HepG2 (cell line): ENCODE measurements around the gene USP19. TPM values are rescaled to one million over a fixed set of nuclear protein-coding genes. Genes with fewer than 3 reads are reported as not detected.

ENCODE experiments used
- CC2D1A ChIP-seq: sonication (generic); formaldehyde crosslinking; IDR thresholded peaks from 2 replicates; pipeline ENCODE4 v1.8.1; 2023; ENCODE audit warnings: mild to moderate bottlenecking, missing genetic modification reagents
- CHCHD3 ChIP-seq: sonication (generic); formaldehyde crosslinking; IDR thresholded peaks from 2 replicates; pipeline ENCODE4 v1.8.0; 2022; ENCODE audit warnings: mild to moderate bottlenecking, missing genetic modification reagents, moderate library complexity
- HNRNPK ChIP-seq: fragments of 200-400 bp; formaldehyde crosslinking; IDR thresholded peaks from 2 replicates; pipeline ENCODE4 v1.6.1; 2018; ENCODE audit warnings: low read length, low read depth, moderate library complexity, mild to moderate bottlenecking; ENCODE audit not compliant: poor library complexity, severe bottlenecking
- HOXA5 ChIP-seq: sonication (generic); formaldehyde crosslinking; IDR thresholded peaks from 2 replicates; pipeline ENCODE4 v1.4.0; 2020; ENCODE audit warnings: missing genetic modification reagents
- IRF2 ChIP-seq: IDR thresholded peaks from 2 replicates; pipeline ENCODE4 v1.6.1; 2018; ENCODE audit warnings: missing genetic modification reagents, missing compliant biosample characterization
- JDP2 ChIP-seq: sonication (generic); formaldehyde crosslinking; IDR thresholded peaks from 2 replicates; pipeline ENCODE4 v1.8.1; 2022; ENCODE audit warnings: missing genetic modification reagents, borderline replicate concordance
- KLF6 ChIP-seq: IDR thresholded peaks from 2 replicates; pipeline ENCODE4 v1.8.0; 2016; ENCODE audit warnings: missing biosample characterization, missing genetic modification reagents
- MEIS1 ChIP-seq: sonication (generic); formaldehyde crosslinking; IDR thresholded peaks from 2 replicates; pipeline ENCODE4 v1.9.0; 2021; ENCODE audit warnings: mild to moderate bottlenecking, missing genetic modification reagents, moderate library complexity, borderline replicate concordance
- NRL ChIP-seq: sonication (generic); formaldehyde crosslinking; IDR thresholded peaks from 2 replicates; pipeline ENCODE4 v1.5.0; 2020; ENCODE audit warnings: missing genetic modification reagents, mild to moderate bottlenecking, moderate library complexity, borderline replicate concordance
- ONECUT2 ChIP-seq: sonication (generic); formaldehyde crosslinking; IDR thresholded peaks from 2 replicates; pipeline ENCODE4 v1.4.0; 2020; ENCODE audit warnings: missing genetic modification reagents
- SIN3A ChIP-seq: IDR thresholded peaks from 2 replicates; pipeline ENCODE4 v1.6.1; 2011; ENCODE audit warnings: low read depth, mild to moderate bottlenecking, control low read depth, low read length, borderline replicate concordance
- STAG1 ChIP-seq: sonication (generic); formaldehyde crosslinking; IDR thresholded peaks from 2 replicates; pipeline ENCODE4 v1.4.0; 2020; ENCODE audit warnings: missing genetic modification reagents
- STAT5B ChIP-seq: sonication (generic); formaldehyde crosslinking; IDR thresholded peaks from 2 replicates; pipeline ENCODE4 v1.4.0; 2020; ENCODE audit warnings: missing genetic modification reagents
- TBX2 ChIP-seq: sonication (generic); formaldehyde crosslinking; IDR thresholded peaks from 2 replicates; pipeline ENCODE4 v1.5.0; 2020; ENCODE audit warnings: missing genetic modification reagents, mild to moderate bottlenecking, borderline replicate concordance
- TGIF2 ChIP-seq: IDR thresholded peaks from 2 replicates; pipeline ENCODE4 v1.6.1; 2016; ENCODE audit warnings: control low read depth, missing compliant biosample characterization
- TSC22D2 ChIP-seq: sonication (generic); formaldehyde crosslinking; IDR thresholded peaks from 2 replicates; pipeline ENCODE4 v1.5.1; 2020; ENCODE audit warnings: missing genetic modification reagents, mild to moderate bottlenecking, borderline replicate concordance
- ZBTB14 ChIP-seq: sonication (generic); formaldehyde crosslinking; IDR thresholded peaks from 2 replicates; pipeline ENCODE4 v1.4.0; 2020; ENCODE audit warnings: missing genetic modification reagents
- ZNF230 ChIP-seq: sonication (generic); formaldehyde crosslinking; IDR thresholded peaks from 2 replicates; pipeline ENCODE4 v1.4.0; 2020; ENCODE audit warnings: mild to moderate bottlenecking, missing genetic modification reagents
- ZNF317 ChIP-seq: sonication (generic); formaldehyde crosslinking; IDR thresholded peaks from 2 replicates; pipeline ENCODE4 v1.5.0; 2020; ENCODE audit warnings: mild to moderate bottlenecking, missing genetic modification reagents
- ZNF430 ChIP-seq: sonication (generic); formaldehyde crosslinking; IDR thresholded peaks from 2 replicates; pipeline ENCODE4 v1.9.0; 2021; ENCODE audit warnings: mild to moderate bottlenecking, missing genetic modification reagents
- ZNF460 ChIP-seq: sonication (generic); formaldehyde crosslinking; IDR thresholded peaks from 2 replicates; pipeline ENCODE4 v1.5.1; 2020; ENCODE audit warnings: missing genetic modification reagents, mild to moderate bottlenecking, borderline replicate concordance
- ZNF503 ChIP-seq: sonication (generic); formaldehyde crosslinking; IDR thresholded peaks from 2 replicates; pipeline ENCODE4 v1.4.0; 2020; ENCODE audit warnings: missing genetic modification reagents
- ZNF549 ChIP-seq: sonication (generic); formaldehyde crosslinking; IDR thresholded peaks from 2 replicates; pipeline ENCODE4 v1.5.0; 2020; ENCODE audit warnings: missing genetic modification reagents
- ZNF652 ChIP-seq: IDR thresholded peaks from 2 replicates; pipeline ENCODE4 v1.6.1; 2016; ENCODE audit warnings: low read depth, borderline replicate concordance
- polyA plus RNA-seq, 8 experiments: library from polyadenylated mRNA; depleted of rRNA in 3 of 8; stranded (reverse) in 7 of 8; unstranded in 1 of 8; fragments of >200 nt; fragmentation: Illumina TruSeq in 4 of 8; extraction: Trizol in 4 of 8; gene quantifications; 2 replicates each; pipeline versions ENCODE4 v1.2.1 to v1.2.3, GENCODE V29; 2011 to 2016; ENCODE audit warnings: low read depth in 4 of 8, missing spikeins in 1 of 8, mixed read lengths in 1 of 8; ENCODE audit not compliant: insufficient read depth in 1 of 8
- total RNA-seq, 5 experiments: library from RNA; depleted of rRNA; stranded (reverse); fragments of >200 nt; fragmentation: Illumina TruSeq; extraction: Trizol; gene quantifications; 2 replicates each; pipeline ENCODE4 v1.2.3, GENCODE V29; 2016; ENCODE audit warnings: low read depth in 1 of 5
- TF ChIP-seq, protein P1 (sequence below): sonication (generic); formaldehyde crosslinking; IDR thresholded peaks from 2 replicates; pipeline ENCODE4 v1.8.1; 2023; ENCODE audit warnings: mild to moderate bottlenecking, inconsistent platforms, moderate library complexity, missing genetic modification reagents, borderline replicate concordance

The USP19 gene
- total and polyA plus RNA-seq, 2 of the 13 experiments (the other 11 are each of a cell fraction or from before 2014, with no cell fraction given), result 28.3 to 31.7 TPM

GRCh38 chr3:49092938-49093852, 27.4 kb downstream of the USP19 start (continued):
- no peak for TF ChIP-seq ZNF460 (CRISPR knock-in tag)
- TF ChIP-seq ONECUT2 (CRISPR knock-in tag), result 0 out of 2 replicates have a peak, but pooled peaks have one; percentile 25
- TF ChIP-seq ZNF317, result 0 out of 2 replicates have a peak, but pooled peaks have one; percentile 47
- TF ChIP-seq STAG1 (CRISPR knock-in tag), result no peak
- TF ChIP-seq ZNF430, result peak; percentile 39; the same call in 1 of the 2 replicates
- 0 out of 2 replicates have a peak, but pooled peaks have one; percentile 58 for TF ChIP-seq ZNF230
- TF ChIP-seq TGIF2 (CRISPR knock-in tag), result no peak; the same call in 1 of the 2 replicates
- no peak for TF ChIP-seq JDP2 (CRISPR knock-in tag)
- no peak for TF ChIP-seq ZNF503
- no peak for TF ChIP-seq NRL (CRISPR knock-in tag)
- no peak for TF ChIP-seq IRF2 (CRISPR knock-in tag)
- no peak for TF ChIP-seq KLF6
- peak; percentile 84 for TF ChIP-seq MEIS1 (CRISPR knock-in tag)
- TF ChIP-seq CC2D1A, result no peak
- no peak for TF ChIP-seq STAT5B (CRISPR knock-in tag)
- TF ChIP-seq ZNF652 (CRISPR knock-in tag), result no peak
- TF ChIP-seq SIN3A, result 0 out of 2 replicates have a peak, but pooled peaks have one; percentile 25
- 0 out of 2 replicates have a peak, but pooled peaks have one; percentile 26 for TF ChIP-seq HOXA5 (CRISPR knock-in tag)
- TF ChIP-seq, protein P1, sequence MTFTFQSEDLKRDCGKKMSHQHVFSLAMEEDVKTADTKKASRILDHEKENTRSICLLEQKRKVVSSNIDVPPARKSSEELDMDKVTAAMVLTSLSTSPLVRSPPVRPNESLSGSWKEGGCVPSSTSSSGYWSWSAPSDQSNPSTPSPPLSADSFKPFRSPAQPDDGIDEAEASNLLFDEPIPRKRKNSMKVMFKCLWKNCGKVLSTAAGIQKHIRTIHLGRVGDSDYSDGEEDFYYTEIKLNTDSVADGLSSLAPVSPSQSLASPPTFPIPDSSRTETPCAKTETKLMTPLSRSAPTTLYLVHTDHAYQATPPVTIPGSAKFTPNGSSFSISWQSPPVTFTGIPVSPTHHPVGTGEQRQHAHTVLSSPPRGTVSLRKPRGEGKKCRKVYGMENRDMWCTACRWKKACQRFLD (CRISPR knock-in tag), result no peak
- TF ChIP-seq ZNF549 (CRISPR knock-in tag), result no peak
- TF ChIP-seq CHCHD3 (CRISPR knock-in tag), result no peak
- no peak for TF ChIP-seq TSC22D2 (CRISPR knock-in tag)
- TF ChIP-seq ZBTB14 (CRISPR knock-in tag), result peak; percentile 97
- peak; percentile 59; the same call in 1 of the 2 replicates for TF ChIP-seq TBX2 (CRISPR knock-in tag)
- TF ChIP-seq HNRNPK, result peak; percentile 52
